ENCODE results near the gene RHBDD1. TPM values are rescaled to one million over a fixed set of nuclear protein-coding genes. Genes with fewer than 3 reads are reported as not detected.

RHBDD1 gene
- total RNA-seq, 2 donors from 2014 or later, result 35.2 to 46.2 TPM

DNA sequence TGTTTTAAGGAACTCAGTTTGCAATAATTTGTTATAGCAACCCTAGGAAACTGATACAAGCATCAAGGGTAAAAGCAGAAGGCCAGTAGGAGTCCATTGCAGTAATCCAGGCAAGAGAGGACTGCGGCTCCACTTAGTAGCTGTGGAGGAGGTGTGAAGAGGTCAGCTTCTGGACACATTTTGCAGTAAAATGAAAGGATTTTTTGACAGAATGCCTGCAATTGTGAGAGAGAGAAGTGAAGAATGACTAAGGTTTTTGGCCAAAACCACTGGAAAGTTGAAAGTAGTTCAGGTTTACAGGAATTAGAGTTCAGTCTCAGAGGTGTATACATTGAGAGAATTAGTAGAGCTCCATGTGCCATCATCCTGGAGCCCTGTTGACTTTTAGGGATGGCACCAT is 129.5 kb downstream of the RHBDD1 start:
- no peak for DNase-seq
- Mint-ChIP-seq H3K27ac (no peak overlapping the region), H3K9me3 (no peaks in the 10 kb centered on the region), H3K4me3 (no peak overlapping the region), H3K4me1 (no peaks in the 10 kb centered on the region), H3K36me3 (ENCODE audit: low read depth) (no peaks in the 10 kb centered on the region), H3K27me3 (ENCODE audit: insufficient read depth) (no peaks in the 10 kb centered on the region)
- no peak overlapping the region for H3K9ac ChIP-seq (ENCODE audit: extremely low read depth, low read length, poor library complexity, severe bottlenecking)
- TF ChIP-seq, protein P1, sequence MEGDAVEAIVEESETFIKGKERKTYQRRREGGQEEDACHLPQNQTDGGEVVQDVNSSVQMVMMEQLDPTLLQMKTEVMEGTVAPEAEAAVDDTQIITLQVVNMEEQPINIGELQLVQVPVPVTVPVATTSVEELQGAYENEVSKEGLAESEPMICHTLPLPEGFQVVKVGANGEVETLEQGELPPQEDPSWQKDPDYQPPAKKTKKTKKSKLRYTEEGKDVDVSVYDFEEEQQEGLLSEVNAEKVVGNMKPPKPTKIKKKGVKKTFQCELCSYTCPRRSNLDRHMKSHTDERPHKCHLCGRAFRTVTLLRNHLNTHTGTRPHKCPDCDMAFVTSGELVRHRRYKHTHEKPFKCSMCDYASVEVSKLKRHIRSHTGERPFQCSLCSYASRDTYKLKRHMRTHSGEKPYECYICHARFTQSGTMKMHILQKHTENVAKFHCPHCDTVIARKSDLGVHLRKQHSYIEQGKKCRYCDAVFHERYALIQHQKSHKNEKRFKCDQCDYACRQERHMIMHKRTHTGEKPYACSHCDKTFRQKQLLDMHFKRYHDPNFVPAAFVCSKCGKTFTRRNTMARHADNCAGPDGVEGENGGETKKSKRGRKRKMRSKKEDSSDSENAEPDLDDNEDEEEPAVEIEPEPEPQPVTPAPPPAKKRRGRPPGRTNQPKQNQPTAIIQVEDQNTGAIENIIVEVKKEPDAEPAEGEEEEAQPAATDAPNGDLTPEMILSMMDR (conservative IDR thresholded peaks at IDR 0.05), result no peak
- peaks cover 5% of the 10 kb centered on the region for H3K4me1 ChIP-seq (ENCODE audit: control insufficient read depth, insufficient read depth, low read length)
- H3K27me3 ChIP-seq (ENCODE audit: control insufficient read depth, insufficient read depth, low read length, poor library complexity, severe bottlenecking), result no peaks in the 10 kb centered on the region
- 83 to 92% methylated on average over 1 of the region's 1 CpG for WGBS, 2 experiments (ENCODE audit: insufficient coverage in 1 of 2, insufficient read length in 1 of 2)
- no peaks in the 10 kb centered on the region for H3K9me3 ChIP-seq (ENCODE audit: control insufficient read depth, low read length)
- H3K4me3 ChIP-seq (ENCODE audit: low read length), result no peak overlapping the region
- no peaks in the 10 kb centered on the region for H3K36me3 ChIP-seq (ENCODE audit: control insufficient read depth, insufficient read depth, low read length)
- H3K27ac ChIP-seq (ENCODE audit: low read depth, low read length), result no peak overlapping the region

DNA sequence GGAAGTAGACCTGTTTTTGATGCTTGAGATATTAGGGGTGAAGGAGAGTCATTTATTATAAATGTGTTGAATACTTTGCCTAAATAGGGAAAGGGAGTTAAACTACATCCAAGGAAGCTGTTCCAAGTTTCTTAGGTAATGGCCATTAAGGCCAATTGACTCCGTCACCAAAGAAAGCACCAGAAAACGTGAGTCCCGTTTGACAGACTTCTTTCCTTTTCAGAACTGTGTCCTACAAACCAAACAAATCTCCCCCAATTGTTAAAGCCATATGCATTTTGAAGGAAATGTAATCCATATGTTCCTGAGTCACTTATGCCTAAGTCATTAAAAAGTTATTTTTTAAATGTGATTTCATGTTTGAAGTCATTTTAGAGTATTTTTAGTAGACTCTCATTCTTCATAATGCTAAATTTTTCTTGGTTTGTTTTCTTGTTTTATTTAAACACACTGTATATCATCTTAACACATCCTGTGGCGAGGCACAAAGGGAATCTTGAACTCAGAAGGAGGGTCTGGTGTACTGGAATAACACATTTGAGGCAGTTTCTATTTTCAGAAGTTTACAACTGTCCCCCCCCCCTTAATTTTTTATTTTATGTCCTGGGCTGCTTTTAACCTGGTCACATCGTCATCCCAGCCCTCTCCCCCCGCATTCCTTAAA is 133.7 kb downstream of the RHBDD1 start:
- WGBS, 2 experiments (ENCODE audit: insufficient coverage in 1 of 2, insufficient read length in 1 of 2), result 89% methylated on average over 6 of the region's 6 CpGs; no CpG with 5 or more reads in 1 of the 2 experiments

DNA sequence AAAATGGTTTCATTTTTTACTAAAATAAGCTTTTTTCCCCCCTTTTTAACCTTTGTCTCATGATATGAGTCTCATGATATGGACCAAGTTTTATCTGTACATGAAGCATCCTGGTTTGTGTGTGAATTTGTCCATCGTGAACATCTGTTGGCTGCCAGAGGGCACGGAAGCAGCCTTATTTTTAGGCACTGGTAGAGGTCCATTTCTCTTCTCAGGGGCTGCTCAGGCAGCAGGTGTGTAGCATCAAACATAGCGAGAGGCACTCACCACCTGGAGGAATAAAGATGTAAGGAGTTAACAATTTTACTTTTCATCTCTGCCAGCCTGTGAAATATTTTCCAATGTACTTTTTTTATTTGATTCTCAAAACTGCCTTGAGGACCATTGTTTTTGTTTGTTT is 134.5 kb downstream of the RHBDD1 start:
- Mint-ChIP-seq H3K4me1 (peaks cover 4% of the 10 kb centered on the region), H3K36me3 (ENCODE audit: low read depth) (peaks cover 2% of the 10 kb centered on the region), H3K27ac (no peak overlapping the region), H3K9me3 (peaks cover 2% of the 10 kb centered on the region), H3K4me3 (no peak overlapping the region), H3K27me3 (ENCODE audit: insufficient read depth) (no peaks in the 10 kb centered on the region)
- H3K27ac ChIP-seq (ENCODE audit: low read depth, low read length), result no peak overlapping the region
- TF ChIP-seq, protein P1 (conservative IDR thresholded peaks at IDR 0.05), result no peak
- no peak for DNase-seq
- no peaks in the 10 kb centered on the region for H3K27me3 ChIP-seq (ENCODE audit: control insufficient read depth, insufficient read depth, low read length, poor library complexity, severe bottlenecking)
- no peaks in the 10 kb centered on the region for H3K36me3 ChIP-seq (ENCODE audit: control insufficient read depth, insufficient read depth, low read length)
- H3K9me3 ChIP-seq (ENCODE audit: control insufficient read depth, low read length), result no peaks in the 10 kb centered on the region
- peaks cover 5% of the 10 kb centered on the region for H3K4me1 ChIP-seq (ENCODE audit: control insufficient read depth, insufficient read depth, low read length)
- 96 to 100% methylated on average over 2 to 3 of the region's 3 CpGs for WGBS, 2 experiments (ENCODE audit: insufficient coverage in 1 of 2, insufficient read length in 1 of 2)
- no peak overlapping the region for H3K4me3 ChIP-seq (ENCODE audit: low read length)
- H3K9ac ChIP-seq (ENCODE audit: extremely low read depth, low read length, poor library complexity, severe bottlenecking), result no peak overlapping the region

More for the DNA sequence above, 133.7 kb downstream of the RHBDD1 start:
- H3K27ac ChIP-seq (ENCODE audit: low read depth, low read length), result no peak overlapping the region
- H3K27ac Mint-ChIP-seq, result no peak overlapping the region
- no peak overlapping the region for H3K9ac ChIP-seq (ENCODE audit: extremely low read depth, low read length, poor library complexity, severe bottlenecking)
- H3K36me3 Mint-ChIP-seq (ENCODE audit: low read depth), result peaks cover 2% of the 10 kb centered on the region
- no peaks in the 10 kb centered on the region for H3K36me3 ChIP-seq (ENCODE audit: control insufficient read depth, insufficient read depth, low read length)
- TF ChIP-seq, protein P1 (conservative IDR thresholded peaks at IDR 0.05), result no peak
- H3K4me1 ChIP-seq (ENCODE audit: control insufficient read depth, insufficient read depth, low read length), result peaks cover 5% of the 10 kb centered on the region
- no peak overlapping the region for H3K4me3 ChIP-seq (ENCODE audit: low read length)
- H3K27me3 ChIP-seq (ENCODE audit: control insufficient read depth, insufficient read depth, low read length, poor library complexity, severe bottlenecking), result no peaks in the 10 kb centered on the region
- H3K9me3 ChIP-seq (ENCODE audit: control insufficient read depth, low read length), result no peaks in the 10 kb centered on the region
- H3K27me3 Mint-ChIP-seq (ENCODE audit: insufficient read depth), result no peaks in the 10 kb centered on the region
- no peak for DNase-seq
- no peak overlapping the region for H3K4me3 Mint-ChIP-seq
- peaks cover 4% of the 10 kb centered on the region for H3K4me1 Mint-ChIP-seq
- peaks cover 2% of the 10 kb centered on the region for H3K9me3 Mint-ChIP-seq

All from endodermal cell (in vitro differentiated cells).